Measurements from ENCODE around the gene CCR7. TPM values are rescaled to one million over a fixed set of nuclear protein-coding genes. Genes with fewer than 3 reads are reported as not detected.

Gene CCR7
- total and polyA plus RNA-seq, 4 donors: 1.8 to 5.9 (median 3.0) TPM

GRCh38 chr17:40552806-40553693 is 12.2 kb downstream of the CCR7 start:
- Histone ChIP-seq H3K4me3 (no peak overlapping the region), H3K27me3 (ENCODE audit: control insufficient read depth in 3 of 3, insufficient read depth in 3 of 3, low read length in 2 of 3) (no peaks in the 10 kb centered on the region), H3K27ac (ENCODE audit: low read depth in 1 of 2, low read length in 1 of 2) (peak overlapping the region; percentile 77 to 87), H3K9me3 (ENCODE audit: control insufficient read depth in 4 of 4, insufficient read depth in 3 of 4, low read length in 3 of 4) (no peaks in the 10 kb centered on the region), H3K4me1 (ENCODE audit: control insufficient read depth in 5 of 5, insufficient read depth in 5 of 5, low read length in 5 of 5) (peaks cover 0 to 67% (median 56%) of the 10 kb centered on the region in 5 donors), H3K36me3 (ENCODE audit: control insufficient read depth in 4 of 4, insufficient read depth in 4 of 4, low read length in 4 of 4) (no peaks in the 10 kb centered on the region), H3K9ac (ENCODE audit: insufficient read depth in 1 of 2, low read length in 2 of 2) (no peak overlapping the region)
- 69 to 73% methylated on average over 12 of the region's 12 CpGs for WGBS, 2 donors
- ATAC-seq (ENCODE audit: insufficient read depth, low FRiP score) (no peak), DNase-seq (no peak)
- no peak for TF ChIP-seq CTCF (IDR thresholded peaks at IDR 0.05; ENCODE audit: control extremely low read depth, extremely low read depth)

- peak; percentile 37 to 52 (median 45) for DNase-seq
- H3K27me3 ChIP-seq (ENCODE audit: control insufficient read depth in 3 of 3, insufficient read depth in 3 of 3, low read length in 2 of 3): no peaks in the 10 kb centered on the region
- no peaks in the 10 kb centered on the region for H3K9me3 ChIP-seq (ENCODE audit: control insufficient read depth in 4 of 4, insufficient read depth in 3 of 4, low read length in 3 of 4)
- no peak overlapping the region for H3K4me3 ChIP-seq
- peaks cover 0 to 58% (median 53%) of the 10 kb centered on the region in 5 donors for H3K4me1 ChIP-seq (ENCODE audit: control insufficient read depth in 5 of 5, insufficient read depth in 5 of 5, low read length in 5 of 5)
- no peak for TF ChIP-seq CTCF (IDR thresholded peaks at IDR 0.05; ENCODE audit: control extremely low read depth, extremely low read depth)
- no peaks in the 10 kb centered on the region for H3K36me3 ChIP-seq (ENCODE audit: control insufficient read depth in 4 of 4, insufficient read depth in 4 of 4, low read length in 4 of 4)
- WGBS, 2 donors: 76 to 81% methylated on average over 32 of the region's 32 CpGs
- ATAC-seq (ENCODE audit: insufficient read depth, low FRiP score): no peak
- H3K9ac ChIP-seq (ENCODE audit: insufficient read depth in 1 of 2, low read length in 2 of 2): no peak overlapping the region
- peak overlapping the region; percentile 38 to 87 for H3K27ac ChIP-seq (ENCODE audit: low read depth in 1 of 2, low read length in 1 of 2)
Observed at GRCh38 chr17:40551879-40552768, 13.1 kb downstream of the CCR7 start.

- WGBS, 2 donors: 62 to 69% methylated on average over 6 of the region's 6 CpGs
- no peak overlapping the region for H3K9ac ChIP-seq (ENCODE audit: insufficient read depth in 1 of 2, low read length in 2 of 2)
- no peaks in the 10 kb centered on the region for H3K9me3 ChIP-seq (ENCODE audit: control insufficient read depth in 4 of 4, insufficient read depth in 3 of 4, low read length in 3 of 4)
- no peak for TF ChIP-seq CTCF (IDR thresholded peaks at IDR 0.05; ENCODE audit: control extremely low read depth, extremely low read depth)
- H3K27me3 ChIP-seq (ENCODE audit: control insufficient read depth in 3 of 3, insufficient read depth in 3 of 3, low read length in 2 of 3): no peaks in the 10 kb centered on the region
- no peak overlapping the region for H3K4me3 ChIP-seq
- no peaks in the 10 kb centered on the region for H3K36me3 ChIP-seq (ENCODE audit: control insufficient read depth in 4 of 4, insufficient read depth in 4 of 4, low read length in 4 of 4)
- H3K4me1 ChIP-seq (ENCODE audit: control insufficient read depth in 5 of 5, insufficient read depth in 5 of 5, low read length in 5 of 5): peaks cover 0 to 57% (median 47%) of the 10 kb centered on the region in 5 donors
- peak; percentile 85 to 97 (median 93) for DNase-seq
- ATAC-seq (ENCODE audit: insufficient read depth, low FRiP score): peak; percentile 24
- H3K27ac ChIP-seq (ENCODE audit: low read depth in 1 of 2, low read length in 1 of 2): peak overlapping the region; percentile 38 to 87
Observed at GRCh38 chr17:40551091-40551878, 14.0 kb downstream of the CCR7 start.
